ENCODE measurements around the gene PTPRN.

Gene PTPRN

GRCh38 chr2:219244789-219245147, 64.4 kb downstream of the PTPRN start:
- no peak for DNase-seq

GRCh38 chr2:219243291-219243761, 65.9 kb downstream of the PTPRN start:
- peak in 3 of 14 donors; percentile 8 to 18 (median 12) for DNase-seq

All from C1 segment of cervical spinal cord (tissue), 14 donors.